GM21528 (cell line): ENCODE data around the gene FCHSD2.

Source experiments
- ATAC-seq: cut with Tn5 transposase; IDR thresholded peaks from one replicate; pipeline ENCODE4 v1.9.1; 2021; ENCODE audit warnings: mild to moderate bottlenecking, moderate library complexity; ENCODE audit not compliant: unreplicated experiment, low FRiP score

Gene FCHSD2

GRCh38 chr11:73019449-73019848 is 122.7 kb downstream of the FCHSD2 start:
- no peak for ATAC-seq

GRCh38 chr11:73018856-73019255 is 123.3 kb downstream of the FCHSD2 start:
- no peak for ATAC-seq

- no peak for ATAC-seq
Measured at GRCh38 chr11:73017024-73017751, 124.9 kb downstream of the FCHSD2 start.

- no peak for ATAC-seq
Measured at GRCh38 chr11:73013021-73013420, 129.1 kb downstream of the FCHSD2 start.

GRCh38 chr11:73012121-73012863 is 129.8 kb downstream of the FCHSD2 start:
- ATAC-seq: no peak

- ATAC-seq: no peak
Measured at GRCh38 chr11:73011126-73011817, 130.8 kb downstream of the FCHSD2 start.

- ATAC-seq: no peak
Measured at GRCh38 chr11:73009972-73010371, 132.1 kb downstream of the FCHSD2 start.

- no peak for ATAC-seq
Measured at GRCh38 chr11:73004088-73004487, 138.0 kb downstream of the FCHSD2 start.

- ATAC-seq: no peak
Measured at GRCh38 chr11:73003088-73003487, 139.0 kb downstream of the FCHSD2 start.

GRCh38 chr11:73002214-73002613 is 139.9 kb downstream of the FCHSD2 start:
- ATAC-seq: no peak

GRCh38 chr11:73001615-73002014 is 140.5 kb downstream of the FCHSD2 start:
- ATAC-seq: no peak

GRCh38 chr11:72998676-72999075 is 143.4 kb downstream of the FCHSD2 start:
- ATAC-seq: no peak

- ATAC-seq: no peak
Measured at GRCh38 chr11:72996959-72997358, 145.2 kb downstream of the FCHSD2 start.

- ATAC-seq: no peak
Measured at GRCh38 chr11:72989727-72990126, 152.4 kb downstream of the FCHSD2 start.

- ATAC-seq: no peak
Measured at GRCh38 chr11:72988821-72989220, 153.3 kb downstream of the FCHSD2 start.

GRCh38 chr11:72985645-72986044 is 156.5 kb downstream of the FCHSD2 start:
- no peak for ATAC-seq

- no peak for ATAC-seq
Measured at GRCh38 chr11:72984453-72985077, 157.6 kb downstream of the FCHSD2 start.

- no peak for ATAC-seq
Measured at GRCh38 chr11:72983560-72983959, 158.6 kb downstream of the FCHSD2 start.

- no peak for ATAC-seq
Measured at GRCh38 chr11:72981971-72982685, 160.0 kb downstream of the FCHSD2 start.

GRCh38 chr11:72981080-72981479 is 161.0 kb downstream of the FCHSD2 start:
- no peak for ATAC-seq
